ENCODE results near the gene KRTAP10-1.
"Not testable (repeated sequence)": the region's sequence is repeated elsewhere in the genome, so short reads cannot be mapped to it uniquely, and the experiment has no call there.

Gene KRTAP10-1

DNA sequence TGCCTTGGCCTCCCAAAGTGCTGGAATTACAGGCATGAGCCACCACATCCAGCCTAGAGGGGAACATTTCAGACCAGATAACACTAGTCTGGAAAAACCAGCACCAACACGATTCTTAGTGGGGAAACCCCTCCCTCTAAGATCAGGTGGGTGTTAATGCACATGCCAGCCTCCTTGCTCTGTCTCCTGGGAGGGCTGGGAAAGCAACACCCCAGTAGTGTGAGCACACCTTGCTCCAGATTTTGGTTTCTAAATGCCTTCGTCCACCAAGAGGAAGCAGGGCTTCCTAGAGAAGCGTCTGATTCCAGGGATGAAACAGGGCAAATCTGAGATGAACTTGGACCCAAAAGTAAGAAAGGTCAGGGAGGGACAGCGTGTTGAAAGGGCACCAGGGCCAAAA lies 31.3 kb upstream of the KRTAP10-1 start:
- DNase-seq (ENCODE audit: low read depth): no peak

DNA sequence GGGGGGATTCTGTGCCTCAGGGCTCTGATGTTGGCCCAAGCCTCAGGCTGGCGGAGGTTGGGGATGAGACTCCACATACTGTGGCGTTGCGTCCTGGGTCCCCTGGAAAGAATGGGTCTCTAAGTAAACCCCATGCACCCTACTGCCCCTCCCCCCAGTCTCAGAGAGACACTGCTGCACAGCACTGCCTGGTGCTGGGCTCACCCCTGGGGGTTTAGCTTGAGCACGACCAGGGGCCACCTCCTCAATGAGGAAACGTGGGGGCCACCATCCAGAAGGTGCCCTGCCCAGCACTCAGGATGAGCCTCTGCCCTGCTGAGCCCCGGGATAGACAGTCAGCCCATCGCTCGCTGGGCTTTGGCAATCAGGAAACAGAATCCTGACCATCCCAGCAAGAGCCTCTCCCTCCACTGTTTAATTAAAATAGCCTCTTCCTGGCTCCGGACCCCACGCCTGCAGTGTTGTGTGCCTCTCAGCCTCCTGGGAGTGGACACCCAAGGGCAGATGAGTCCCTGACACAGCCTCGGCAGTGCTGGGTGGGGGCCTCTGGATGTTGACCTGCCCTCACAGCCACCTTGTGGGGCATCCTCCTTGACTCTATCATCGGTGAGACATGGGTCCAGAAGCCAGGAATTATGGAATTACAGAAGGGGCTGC lies 30.0 kb upstream of the KRTAP10-1 start:
- DNase-seq (ENCODE audit: low read depth): no peak

DNA sequence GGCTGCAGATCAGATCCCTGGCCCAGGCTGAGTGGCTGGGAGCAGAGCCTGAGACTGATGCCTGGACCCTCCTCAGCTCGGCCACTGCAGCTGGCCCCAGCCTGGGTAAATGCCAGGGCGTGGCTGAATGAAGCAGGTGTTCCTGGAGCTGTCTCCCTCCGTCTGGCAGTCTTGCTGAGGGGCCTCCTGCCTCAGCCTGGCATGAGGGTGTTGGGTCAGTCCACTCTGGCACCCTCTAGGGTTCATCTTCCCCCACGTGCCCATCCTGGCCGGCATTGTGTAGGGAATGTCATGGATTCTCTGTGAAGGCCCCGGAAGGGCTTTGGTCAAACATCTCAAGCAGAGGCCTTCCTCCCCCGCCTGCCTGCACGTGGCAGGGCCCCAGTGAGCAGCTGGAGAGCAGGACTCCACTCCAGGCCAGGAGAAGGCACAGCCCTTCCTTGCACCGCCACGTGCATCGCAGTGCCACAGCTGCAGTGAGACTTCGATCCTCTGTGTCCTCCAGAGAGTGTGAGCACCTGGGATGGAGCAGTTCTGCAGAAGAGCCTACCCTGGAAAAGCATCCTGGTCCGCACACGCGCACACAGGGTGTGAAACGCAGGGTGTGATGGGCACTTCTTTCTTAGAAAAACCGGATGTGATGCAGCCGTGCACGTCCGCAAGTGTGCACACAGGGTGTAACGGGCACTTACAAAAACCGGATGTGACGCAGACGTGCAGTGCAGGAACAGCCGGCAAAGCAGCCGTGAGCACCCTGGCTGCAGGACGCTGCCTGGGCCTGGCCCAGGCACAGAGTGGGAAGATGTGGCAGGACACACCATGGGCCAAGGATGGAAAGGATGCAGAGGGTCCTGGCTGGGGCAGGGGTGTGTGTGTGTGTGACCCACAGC lies 28.9 kb upstream of the KRTAP10-1 start:
- DNase-seq (ENCODE audit: low read depth): no peak

DNA sequence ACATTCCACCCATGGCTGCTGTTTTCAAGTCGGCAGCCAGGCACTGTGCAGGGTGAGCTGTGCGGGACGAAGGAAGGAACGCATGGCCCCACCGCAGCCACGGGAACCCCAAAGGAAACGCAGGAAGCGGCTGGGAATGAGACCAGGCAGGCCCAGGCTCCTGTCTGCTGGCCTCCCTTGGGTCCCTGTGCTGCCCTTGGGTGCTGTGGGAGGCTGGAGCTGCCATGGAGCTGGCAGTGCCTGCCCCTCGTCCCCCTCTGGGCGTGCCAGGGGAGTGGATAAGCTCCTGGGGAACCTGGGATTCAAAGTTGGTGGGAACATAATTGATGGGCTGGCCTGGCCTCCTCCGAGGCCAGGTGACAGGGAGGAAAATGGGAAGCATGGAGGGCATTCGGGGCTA lies 28.3 kb upstream of the KRTAP10-1 start:
- no peak for DNase-seq (ENCODE audit: low read depth)

DNA sequence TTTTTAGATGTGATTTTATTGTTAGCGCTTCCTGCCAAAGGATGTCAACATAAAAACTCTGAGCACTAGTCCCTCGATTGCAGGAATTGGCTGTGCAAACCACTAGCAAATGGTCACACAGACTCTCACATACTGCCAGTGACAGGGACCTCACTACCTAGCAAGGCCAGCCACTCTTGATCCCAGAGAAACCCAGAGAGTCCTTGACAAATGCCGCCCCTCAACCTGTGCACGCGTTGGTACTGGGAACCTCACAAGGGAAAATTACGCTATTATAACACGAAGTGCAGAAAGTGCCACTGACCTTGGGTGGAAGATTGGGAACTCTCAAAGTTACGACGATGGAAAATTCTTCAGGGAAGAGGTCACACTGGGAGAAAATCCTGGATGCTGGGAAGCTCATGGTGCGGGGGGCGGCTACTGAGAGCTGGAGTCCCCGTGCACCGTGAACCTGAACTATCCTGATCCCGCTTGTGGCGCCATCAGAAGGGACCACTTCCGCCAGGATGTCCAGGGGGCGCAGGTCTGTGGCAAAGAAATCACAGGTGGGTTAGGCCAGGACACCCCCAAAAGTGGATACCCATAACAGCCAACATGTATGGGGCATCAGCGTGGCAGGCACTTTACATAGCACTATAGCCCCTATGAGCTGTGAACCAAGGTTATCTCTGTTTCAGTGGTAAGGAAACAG lies 27.6 kb upstream of the KRTAP10-1 start:
- no peak for DNase-seq (ENCODE audit: low read depth)

DNA sequence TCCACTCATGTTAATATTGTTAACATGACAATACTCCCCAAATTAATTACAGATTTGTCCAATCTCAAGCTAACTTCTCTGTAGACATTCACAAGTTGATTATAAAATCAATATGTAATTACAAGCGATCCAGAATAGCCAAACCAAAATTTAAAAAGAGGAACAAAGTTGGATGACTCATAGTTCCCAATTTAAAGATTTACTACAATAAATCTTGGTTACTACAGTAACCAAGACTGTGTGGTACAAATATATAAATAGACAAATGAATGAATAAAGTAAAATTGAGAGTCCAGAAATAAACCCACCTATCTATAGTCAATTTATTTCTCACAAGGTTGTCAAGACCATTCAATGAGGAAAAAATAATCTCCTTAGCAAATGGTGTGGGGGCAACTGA lies 26.4 kb upstream of the KRTAP10-1 start:
- DNase-seq (ENCODE audit: low read depth): no peak

DNA sequence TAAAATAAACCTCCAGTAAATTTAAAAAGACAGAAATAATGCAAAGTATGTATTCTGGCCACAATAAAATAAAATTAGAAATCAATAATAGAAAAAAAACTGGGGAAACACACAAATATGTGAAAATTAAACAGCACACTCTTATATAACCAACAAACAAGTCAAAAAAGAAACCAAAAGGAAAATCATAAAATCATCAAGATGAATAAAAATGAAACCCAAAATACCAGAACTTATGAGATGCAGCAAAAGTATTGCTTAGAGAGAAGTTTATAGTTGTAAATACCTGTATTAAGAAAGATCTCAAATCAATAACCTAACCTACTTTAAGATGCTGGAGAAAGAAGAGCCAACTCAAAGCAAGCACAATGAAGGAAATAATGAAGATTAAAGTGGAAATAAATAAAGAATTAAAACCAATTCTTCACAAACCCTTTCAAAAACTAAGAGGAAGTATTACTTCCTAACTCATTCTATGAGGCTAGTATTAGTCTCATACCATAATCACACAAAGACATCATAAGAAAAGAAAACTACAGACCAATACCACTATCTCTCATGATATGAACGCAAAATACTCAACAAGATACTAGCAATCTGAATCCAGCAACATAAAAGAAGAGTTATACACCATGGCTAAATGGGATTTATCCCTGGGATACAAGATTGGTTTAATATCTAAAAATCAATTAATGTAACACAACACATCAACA lies 25.0 kb upstream of the KRTAP10-1 start:
- no peak for DNase-seq (ENCODE audit: low read depth)

DNA sequence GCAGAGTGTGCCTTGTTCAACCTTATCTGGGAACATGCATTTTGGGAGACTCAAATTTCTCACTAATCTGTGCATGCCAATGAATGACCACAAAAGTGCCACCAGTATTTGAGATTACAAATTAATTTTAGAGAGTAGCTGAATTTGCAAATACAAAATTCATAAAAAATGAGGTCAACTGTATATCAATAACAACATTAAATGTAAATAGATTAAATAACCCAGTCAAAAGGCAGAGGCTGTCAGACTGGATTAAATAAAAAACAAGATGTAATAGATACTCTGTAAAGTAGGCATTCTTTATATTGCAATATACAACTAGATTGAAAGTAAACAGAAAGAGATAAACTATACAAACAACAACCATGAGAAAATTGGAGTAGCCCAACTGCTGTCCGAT lies 24.1 kb upstream of the KRTAP10-1 start:
- no peak for DNase-seq (ENCODE audit: low read depth)

DNA sequence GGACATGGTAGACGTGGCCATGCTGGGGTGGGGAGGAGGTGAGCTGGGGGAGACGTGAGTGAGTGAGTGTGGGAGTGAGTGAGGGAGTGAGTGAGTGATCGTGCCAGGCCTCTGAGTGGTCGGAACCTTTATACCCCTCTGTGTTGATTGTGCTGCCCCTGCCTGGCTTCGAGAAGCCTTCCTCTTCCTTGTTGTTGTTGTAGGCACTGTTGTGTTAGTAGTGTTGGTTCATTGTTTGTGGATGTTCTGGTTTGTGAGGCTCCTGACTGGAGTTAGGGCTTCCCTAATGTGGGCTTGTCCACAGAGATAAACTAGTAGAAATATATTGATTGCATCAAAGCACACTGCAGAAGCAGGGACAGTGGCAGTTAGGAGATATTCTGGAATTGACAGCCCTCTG lies 18.7 kb upstream of the KRTAP10-1 start, which contains the start of gene KRTAP10-3:
Gene KRTAP10-3 (minus strand): TSS at position 101 of the 400 bp plus-strand sequence. CDS start 80 bp downstream, at position 21.
- no peak for DNase-seq (ENCODE audit: low read depth)

DNA sequence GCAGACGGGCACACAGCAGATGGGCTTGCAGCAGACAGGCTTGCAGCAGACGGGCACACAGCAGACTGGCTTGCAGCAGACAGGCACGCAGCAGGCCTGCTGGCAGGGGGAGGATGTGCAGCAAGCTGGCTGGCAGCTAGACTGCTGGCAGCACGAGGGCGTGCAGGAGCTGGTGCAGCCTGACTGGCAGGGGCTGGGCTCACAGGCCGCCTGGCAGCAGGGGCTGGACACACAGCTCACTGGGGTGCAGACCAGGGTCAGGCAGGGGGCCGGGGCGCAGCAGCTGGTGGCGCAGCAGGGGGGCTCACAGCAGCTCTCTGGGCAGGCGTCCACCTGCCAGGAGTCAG lies 18.3 kb upstream of the KRTAP10-1 start:
- DNase-seq (ENCODE audit: low read depth): not testable (repeated sequence)

DNA sequence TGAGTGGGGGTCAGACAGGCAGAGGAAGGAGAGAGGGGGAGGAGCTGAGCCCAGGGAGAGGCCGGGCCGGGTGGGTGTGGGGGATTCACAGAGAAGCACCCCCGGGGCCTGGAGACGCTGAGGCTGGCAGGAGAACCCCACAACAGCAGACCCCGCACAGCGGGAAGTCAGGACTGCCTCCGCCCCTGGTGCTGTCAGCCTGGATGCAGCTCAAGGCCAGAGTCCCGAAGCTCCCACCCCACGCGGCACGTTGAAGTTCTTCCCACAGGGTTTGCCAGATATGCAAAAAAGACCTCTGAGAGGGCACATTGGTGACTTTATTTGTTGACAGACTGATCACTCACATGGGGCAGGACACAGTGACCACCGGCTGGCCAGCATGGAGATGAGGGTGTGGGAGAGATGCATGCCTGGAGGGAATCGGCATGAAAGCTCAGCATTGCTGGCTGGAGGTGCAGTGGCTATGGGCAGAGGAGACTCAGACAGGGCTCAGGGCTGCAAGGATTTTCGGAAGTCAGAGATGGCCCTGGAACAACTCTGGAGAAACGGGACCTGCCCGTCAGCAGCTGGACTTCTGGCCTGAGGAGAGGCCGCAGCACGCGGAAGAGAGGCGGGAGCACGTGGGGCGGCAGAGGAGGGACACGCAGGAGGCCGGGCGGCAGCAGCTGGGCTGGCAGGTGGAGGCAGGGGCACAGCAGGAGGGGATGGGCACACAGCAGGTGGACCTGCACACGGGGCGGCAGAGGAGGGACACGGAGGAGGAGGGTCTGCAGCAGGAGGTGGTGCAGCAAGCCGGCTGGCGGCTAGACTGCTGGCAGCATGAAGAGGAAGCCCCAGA lies 17.7 kb upstream of the KRTAP10-1 start:
- no peak for DNase-seq (ENCODE audit: low read depth)

DNA sequence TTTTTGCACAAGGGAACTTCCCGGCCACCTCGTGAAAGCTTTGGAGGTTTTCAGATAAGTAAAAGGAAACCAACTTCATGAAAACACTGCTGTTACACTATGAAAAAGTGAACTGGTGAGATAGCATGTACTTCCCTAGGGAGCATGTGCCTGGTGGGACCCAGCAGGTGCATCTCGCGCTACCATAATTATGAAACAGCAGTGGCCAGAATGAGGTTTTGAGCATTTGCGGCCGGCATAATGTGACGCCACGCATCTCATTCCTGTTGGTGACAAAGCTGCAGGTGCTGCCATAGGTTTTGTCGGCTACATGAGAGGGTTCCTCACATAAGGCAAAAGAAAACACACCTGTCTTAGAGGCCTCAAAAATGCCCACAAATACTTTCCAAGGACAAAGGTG lies 16.9 kb upstream of the KRTAP10-1 start:
- no peak for DNase-seq (ENCODE audit: low read depth)

DNA sequence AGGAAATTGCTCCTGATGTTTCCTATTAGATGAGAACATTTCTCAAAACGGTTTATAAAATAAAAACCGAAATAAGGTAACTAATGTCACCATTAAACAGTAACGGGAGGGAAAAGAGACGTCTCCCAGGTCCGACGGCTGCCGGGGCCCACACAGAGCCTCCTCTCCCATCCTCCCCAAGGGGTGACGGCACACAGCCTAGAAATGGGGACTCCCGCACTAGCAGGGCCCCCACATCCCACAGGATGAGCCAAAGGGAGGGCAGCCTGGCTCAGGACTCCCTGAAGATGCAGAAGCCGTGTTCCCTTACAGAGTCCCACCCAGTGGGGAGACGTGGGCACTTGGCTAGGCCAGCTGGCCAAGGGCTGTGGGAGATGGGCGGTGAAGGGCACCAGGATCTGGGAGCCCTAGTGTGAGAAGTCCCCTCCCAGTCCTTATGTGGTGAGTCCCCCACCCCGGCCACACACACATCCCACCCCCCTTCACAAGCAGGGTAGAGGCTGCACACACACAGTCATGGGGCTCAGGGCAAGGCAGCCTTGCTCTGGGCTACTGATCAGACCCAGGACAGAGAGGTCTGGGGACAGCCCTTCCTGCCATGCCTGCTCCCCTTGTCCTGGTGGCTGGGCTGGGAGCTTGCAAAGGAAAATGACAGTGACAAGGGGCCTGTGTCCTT lies 15.3 kb upstream of the KRTAP10-1 start:
- no peak for DNase-seq (ENCODE audit: low read depth)

DNA sequence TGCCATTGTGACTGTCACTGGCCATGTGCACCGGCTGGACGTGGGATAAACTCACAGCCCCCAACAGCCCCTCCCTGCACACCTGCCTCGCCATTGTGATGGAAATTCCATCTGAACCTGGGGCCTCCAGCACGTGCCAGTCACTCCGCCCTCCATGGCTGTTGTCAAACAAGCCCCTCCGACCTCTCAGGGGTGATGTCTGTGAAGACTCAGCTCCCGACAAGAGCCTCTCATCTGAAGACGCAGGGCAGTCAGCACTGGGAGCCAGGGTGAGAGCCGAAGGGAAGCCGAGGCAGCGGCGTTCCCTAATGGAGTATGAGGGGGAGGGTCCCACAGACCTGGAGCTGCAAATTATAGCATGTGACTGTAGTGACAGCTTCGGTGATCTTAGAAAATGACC lies 12.7 kb upstream of the KRTAP10-1 start:
- no peak for DNase-seq (ENCODE audit: low read depth)

DNA sequence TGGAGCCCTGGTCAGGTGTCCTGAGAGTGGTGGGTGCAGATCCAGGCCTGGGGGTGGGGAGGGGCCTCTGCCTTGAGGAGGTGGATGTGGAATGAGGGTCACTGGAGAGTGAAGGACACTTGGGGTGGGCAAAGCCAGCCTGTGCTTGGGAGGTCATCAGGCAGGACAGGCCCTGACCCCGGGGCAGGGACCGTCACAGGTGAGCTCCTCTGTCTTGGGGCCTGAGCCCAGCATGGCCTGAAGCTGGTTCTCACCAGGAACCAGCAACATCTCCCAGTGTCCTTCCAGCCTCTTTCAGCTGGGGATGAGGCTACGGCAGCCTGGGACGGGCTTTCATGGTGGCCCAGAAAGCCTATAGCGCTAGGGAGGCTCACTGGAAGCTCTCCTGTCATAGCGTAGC lies 12.1 kb upstream of the KRTAP10-1 start:
- DNase-seq (ENCODE audit: low read depth): no peak

DNA sequence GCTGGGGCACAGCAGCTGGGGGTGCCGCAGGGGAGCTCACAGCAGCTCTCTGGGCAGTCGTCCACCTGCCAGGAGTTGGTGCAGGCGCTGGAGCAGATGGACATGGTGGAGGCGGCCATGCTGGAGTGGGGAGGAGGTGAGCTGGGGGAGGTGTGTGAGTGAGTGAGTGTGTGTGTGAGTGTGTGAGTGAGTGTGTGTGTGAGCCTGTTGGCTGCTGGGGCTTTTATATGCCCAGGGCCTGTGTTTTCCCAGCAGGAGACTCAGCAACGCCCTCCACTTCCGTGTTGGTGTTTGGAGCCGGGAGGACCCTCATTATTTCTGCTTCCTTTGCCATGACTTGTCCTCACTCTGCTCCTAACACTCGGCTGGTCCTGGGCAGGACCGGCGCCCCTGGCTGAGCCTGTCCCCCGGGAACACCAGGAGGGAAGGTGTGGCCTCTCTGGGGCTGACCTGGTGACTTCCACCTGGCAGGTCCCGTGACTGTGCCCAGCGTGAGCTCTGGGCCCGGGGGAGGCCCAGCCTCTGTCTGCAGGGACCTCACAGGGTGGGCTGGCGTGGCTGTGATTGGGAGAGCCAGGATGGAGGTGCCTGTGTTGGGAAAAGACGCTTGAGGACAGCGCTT lies 11.5 kb upstream of the KRTAP10-1 start, which contains the start of gene KRTAP10-2:
Gene KRTAP10-2 (minus strand): TSS at position 166 of the 622 bp plus-strand sequence. CDS start 47 bp downstream, at position 119.
- no peak for DNase-seq (ENCODE audit: low read depth)

DNA sequence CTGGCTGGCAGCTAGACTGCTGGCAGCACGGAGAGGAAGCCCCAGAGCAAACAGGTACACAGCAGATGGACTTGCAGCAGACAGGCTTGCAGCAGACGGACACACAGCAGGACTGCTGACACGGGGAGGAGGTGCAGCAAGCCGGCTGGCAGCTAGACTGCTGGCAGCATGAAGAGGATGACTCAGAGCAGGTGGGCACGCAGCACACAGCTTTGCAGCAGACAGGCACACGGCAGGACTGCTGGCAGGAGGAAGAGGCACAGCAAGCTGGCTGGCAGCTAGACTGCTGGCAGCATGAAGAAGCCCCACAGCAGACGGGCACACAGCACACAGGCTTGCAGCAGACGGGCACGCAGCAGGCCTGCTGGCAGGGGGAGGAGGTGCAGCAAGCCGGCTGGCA lies 10.8 kb upstream of the KRTAP10-1 start:
- DNase-seq (ENCODE audit: low read depth): no peak

DNA sequence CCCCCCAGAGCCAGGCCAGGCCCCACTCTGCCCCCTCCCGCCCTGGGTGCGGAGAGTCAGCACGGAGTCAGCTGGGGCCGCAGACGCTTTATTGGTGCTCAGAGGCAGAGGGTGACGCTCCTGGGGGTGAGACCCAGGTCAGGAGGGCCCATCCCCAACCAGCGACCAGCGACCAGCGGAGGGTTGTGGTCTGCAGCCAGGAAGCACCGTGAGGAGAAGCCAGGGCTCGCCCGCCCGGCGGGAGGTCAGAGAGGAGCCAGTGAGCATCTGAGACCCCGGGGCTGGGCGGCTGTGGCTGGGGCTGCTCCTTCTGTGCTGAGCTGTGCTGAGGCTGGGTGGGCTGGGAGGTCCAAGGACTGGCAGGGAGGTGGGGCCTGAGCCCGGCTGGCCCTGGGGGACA lies 10.3 kb upstream of the KRTAP10-1 start:
- DNase-seq (ENCODE audit: low read depth): not testable (repeated sequence)

DNA sequence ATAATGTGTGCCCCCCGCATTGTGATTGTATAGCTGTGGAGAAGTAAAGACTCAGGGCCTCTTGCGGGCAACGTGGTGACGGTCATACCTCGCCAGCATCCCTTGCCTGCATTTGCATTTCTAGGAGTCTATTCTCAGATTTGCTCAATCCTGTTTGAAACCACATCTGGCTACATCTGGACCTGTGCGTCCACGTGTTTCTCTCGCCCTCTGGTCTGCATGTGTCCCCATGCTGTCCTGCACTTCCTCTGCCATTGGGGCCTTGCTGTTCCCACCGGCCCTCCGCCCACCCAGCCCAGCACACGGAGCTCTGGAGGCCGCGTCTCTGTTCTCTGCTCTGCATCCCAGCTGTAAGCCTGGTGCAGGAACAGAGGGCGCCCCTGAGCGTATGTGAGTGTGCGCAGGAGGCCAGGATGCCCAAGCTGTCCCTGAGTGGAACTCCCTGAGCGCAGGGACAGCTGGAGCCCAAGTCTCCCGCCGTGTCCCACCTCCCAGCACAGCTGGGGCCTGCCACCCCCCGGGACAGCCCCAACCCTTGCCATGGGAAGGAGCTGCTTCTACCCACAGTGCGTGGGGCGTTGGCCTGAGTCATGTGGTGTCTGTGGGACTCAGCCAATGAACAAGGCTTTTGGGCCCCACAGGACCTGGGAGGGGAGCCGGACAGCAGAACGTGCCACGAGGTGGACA lies 9.7 kb upstream of the KRTAP10-1 start:
- no peak for DNase-seq (ENCODE audit: low read depth)

DNA sequence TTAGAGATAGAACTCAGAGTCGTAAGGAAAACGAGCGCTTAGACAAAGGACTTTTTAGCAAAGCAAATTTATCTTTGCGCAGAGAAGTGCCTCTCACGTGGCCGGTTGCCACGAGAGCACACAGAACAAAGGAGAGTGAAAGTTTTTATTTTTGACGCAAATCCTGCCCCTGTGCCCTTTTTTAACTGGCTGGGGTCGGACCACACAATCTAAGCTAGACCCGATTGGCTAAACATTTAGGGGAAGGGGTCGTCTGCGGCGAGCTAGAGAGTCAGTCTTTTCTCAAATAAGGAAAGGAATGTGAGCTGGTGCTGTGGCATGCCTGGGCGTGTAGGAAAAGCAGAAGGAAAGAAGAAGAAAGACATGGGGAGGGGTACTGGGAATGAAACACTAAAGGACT lies 8.9 kb upstream of the KRTAP10-1 start:
- no peak for DNase-seq (ENCODE audit: low read depth)

Data from fibroblast of the conjunctiva (primary cell).